A549 treated with GW870086 at 1 μM for 4 hours (cell line): Measurements from ENCODE around the gene RADX. TPM values are rescaled to one million over a fixed set of nuclear protein-coding genes. Genes with fewer than 3 reads are reported as not detected.

Experiments used
- total RNA-seq: library from RNA; stranded (reverse); fragments of 200-300 nt; extraction: Qiagen RNA extraction; gene quantifications from 5 replicates; pipeline ENCODE4 v1.2.3, GENCODE V29; 2022; ENCODE audit warnings: low read depth

Gene RADX, protein sequence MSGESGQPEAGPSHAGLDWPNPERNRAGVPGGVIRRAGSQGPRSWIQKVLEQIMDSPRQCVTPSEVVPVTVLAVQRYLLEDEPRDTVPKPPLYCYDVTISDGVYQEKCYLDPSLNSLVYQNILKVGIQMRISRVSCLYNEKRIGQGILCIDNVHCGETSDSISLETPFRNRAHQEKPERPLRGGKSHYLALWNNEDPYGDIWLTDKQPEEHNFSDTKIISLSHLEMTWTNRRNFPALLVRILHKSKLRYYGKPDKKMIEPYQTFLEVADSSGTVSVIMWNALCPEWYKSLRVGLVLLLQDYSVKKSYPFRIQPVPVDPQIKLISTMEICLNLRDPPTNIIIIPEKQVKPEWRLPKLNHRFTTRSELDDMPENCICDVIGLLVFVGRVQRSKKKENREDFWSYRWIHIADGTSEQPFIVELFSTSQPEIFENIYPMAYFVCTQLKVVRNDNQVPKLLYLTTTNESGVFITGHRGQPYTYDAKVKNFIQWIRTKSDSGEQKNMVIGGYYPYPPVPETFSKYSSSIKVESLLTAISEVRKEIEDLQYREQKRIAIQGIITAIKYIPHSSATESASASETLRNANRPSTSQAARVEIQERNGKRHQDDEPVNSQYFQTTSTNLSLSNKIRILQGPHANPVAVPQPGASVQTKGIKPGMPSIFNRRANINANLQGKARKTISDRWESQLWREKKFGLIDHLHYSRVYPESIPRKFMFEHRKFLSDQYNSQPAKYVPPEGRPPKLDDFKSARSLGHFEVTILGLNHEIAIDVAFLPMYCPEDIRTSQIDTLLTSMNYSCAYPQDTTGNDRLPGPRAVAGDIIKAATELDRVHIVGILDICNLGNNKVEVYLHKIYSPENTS
- total RNA-seq, result 0.07 to 0.08 TPM (median 0.08 TPM) in 3 of 5 replicates, not detected in the others

DNA sequence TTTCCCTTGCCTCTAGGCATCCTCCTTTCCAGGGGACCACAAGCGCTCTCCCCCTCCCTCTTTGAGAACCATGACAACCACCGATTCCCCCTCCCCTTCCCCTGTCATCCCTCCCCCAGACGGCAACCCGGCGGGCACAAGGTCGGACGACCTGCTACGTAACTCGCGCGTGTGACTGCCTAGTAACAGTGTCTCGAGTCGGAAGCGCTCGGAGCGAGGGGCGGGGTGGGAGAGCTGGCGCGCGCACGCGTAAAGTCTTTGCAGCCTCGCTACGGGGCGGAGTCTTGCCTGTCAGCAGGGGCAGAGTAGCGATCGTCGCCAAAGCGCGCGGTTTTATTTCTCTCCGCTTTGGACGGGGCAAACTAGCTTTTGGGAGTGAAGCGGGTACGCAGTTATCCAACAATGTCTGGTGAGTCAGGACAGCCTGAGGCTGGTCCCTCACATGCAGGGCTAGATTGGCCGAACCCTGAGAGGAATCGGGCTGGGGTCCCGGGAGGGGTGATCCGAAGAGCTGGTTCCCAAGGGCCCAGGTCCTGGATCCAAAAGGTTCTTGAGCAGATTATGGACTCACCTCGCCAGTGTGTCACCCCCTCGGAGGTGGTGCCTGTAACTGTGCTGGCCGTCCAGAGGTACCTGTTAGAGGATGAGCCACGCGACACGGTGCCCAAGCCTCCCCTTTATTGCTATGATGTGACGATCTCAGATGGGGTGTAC is at the start of gene RADX:
Gene RADX, plus strand, starts transcription at position 300 of the 714 bp plus-strand sequence. Its CDS starts 103 bp downstream, at position 403.

DNA sequence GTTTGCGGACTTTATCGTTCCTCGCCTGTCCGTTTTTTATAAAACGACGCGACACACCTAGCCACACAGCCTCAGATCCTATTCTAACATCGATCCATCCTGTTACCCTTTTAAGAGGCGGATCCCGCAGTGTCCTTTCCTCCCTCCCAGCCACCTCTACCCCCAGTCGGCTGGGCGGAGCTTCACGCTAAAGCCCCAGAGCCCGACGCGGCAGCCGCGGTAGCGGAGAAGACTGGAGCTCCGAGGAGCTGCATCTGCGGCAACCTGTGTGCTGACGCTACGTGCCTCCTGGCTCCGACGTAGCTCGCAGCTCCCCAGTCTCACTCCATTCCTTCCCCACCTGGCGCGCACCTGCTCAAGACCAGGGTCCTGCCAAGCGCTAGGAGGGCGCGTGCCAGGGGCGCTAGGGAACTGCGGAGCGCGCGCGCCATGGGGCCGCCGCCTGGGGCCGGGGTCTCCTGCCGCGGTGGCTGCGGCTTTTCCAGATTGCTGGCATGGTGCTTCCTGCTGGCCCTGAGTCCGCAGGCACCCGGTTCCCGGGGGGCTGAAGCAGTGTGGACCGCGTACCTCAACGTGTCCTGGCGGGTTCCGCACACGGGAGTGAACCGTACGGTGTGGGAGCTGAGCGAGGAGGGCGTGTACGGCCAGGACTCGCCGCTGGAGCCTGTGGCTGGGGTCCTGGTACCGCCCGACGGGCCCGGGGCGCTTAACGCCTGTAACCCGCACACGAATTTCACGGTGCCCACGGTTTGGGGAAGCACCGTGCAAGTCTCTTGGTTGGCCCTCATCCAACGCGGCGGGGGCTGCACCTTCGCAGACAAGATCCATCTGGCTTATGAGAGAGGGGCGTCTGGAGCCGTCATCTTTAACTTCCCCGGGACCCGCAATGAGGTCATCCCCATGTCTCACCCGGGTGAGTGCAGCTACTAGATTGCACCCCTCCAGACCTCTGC is 115.0 kb downstream of the RADX start, which contains the start of gene RNF128:
Gene RNF128, plus strand, starts transcription at position 217 of the 953 bp plus-strand sequence. Its CDS starts 213 bp downstream, at position 430.

Other genes starting within 250 kb of the RADX start
- gene RNF128, start 114.7 kb downstream of the RADX start, total RNA-seq, result 0.05 to 0.06 TPM (median 0.06 TPM) in 3 of 5 replicates, not detected in the others
- gene TBC1D8B, start 190.7 kb downstream of the RADX start, total RNA-seq, result 0.88 to 1.6 TPM (median 1.3 TPM) in 5 replicates